PC-9 (cell line): ENCODE data around the gene EBF4.

ENCODE experiments used
- EZH2 ChIP-seq: fragments of 200-600 bp; sonication (generic); IDR thresholded peaks from 2 replicates; pipeline ENCODE4 v1.8.0; 2017; ENCODE audit warnings: antibody characterized with exemption, low read depth
- TF ChIP-seq, protein P1 (sequence below): fragments of 200-600 bp; sonication (generic); conservative IDR thresholded peaks from 2 replicates; pipeline ENCODE4 v1.6.1; 2017; ENCODE audit warnings: mixed run types, antibody characterized with exemption, mild to moderate bottlenecking, moderate library complexity

DNA sequence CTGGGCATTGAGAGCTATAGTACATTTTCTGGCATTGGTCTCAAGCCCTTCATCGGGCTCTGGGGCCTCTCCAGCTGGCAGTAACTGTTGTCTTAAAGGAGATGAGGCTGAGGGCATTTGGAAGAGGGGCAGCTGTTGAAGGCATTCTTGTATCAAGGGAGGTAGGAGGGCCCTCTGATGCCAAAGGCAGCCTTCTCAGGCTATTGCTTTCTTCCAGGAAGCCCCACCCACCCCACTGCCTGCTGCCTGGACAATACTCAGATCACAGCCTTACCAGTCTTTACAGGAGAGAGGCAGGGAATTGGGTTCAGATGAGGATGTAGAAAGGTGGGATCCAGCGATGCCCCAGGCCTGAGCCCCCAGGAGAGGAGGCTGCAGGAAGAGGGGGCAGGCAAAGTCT lies 61.8 kb downstream of the EBF4 start:
- TF ChIP-seq, protein P1, sequence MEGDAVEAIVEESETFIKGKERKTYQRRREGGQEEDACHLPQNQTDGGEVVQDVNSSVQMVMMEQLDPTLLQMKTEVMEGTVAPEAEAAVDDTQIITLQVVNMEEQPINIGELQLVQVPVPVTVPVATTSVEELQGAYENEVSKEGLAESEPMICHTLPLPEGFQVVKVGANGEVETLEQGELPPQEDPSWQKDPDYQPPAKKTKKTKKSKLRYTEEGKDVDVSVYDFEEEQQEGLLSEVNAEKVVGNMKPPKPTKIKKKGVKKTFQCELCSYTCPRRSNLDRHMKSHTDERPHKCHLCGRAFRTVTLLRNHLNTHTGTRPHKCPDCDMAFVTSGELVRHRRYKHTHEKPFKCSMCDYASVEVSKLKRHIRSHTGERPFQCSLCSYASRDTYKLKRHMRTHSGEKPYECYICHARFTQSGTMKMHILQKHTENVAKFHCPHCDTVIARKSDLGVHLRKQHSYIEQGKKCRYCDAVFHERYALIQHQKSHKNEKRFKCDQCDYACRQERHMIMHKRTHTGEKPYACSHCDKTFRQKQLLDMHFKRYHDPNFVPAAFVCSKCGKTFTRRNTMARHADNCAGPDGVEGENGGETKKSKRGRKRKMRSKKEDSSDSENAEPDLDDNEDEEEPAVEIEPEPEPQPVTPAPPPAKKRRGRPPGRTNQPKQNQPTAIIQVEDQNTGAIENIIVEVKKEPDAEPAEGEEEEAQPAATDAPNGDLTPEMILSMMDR, result no peak
- no peak for TF ChIP-seq EZH2
